Effector memory CD4-positive, alpha-beta T cell (primary cell): ENCODE data around the gene ZNF614.
"Not testable (repeated sequence)": the region's sequence is repeated elsewhere in the genome, so short reads cannot be mapped to it uniquely, and the experiment has no call there.

Source experiments
- DNase-seq, 3 donors: peaks; one replicate each; pipeline ENCODE4 v3.0.0-alpha.2; 2020
- H3K27ac ChIP-seq: 2 replicates; pipeline ENCODE4 v1.7.0; 2013; ENCODE audit warnings: mild to moderate bottlenecking, low read length, moderate library complexity; ENCODE audit not compliant: insufficient read depth, poor library complexity, severe bottlenecking
- H3K27me3 ChIP-seq: replicated peaks from 2 replicates; pipeline ENCODE4 v1.7.0; 2013; ENCODE audit warnings: mild to moderate bottlenecking, low read length; ENCODE audit not compliant: insufficient read depth, control insufficient read depth, poor library complexity, severe bottlenecking
- H3K36me3 ChIP-seq: 2 replicates; pipeline ENCODE4 v1.7.0; 2013; ENCODE audit warnings: mild to moderate bottlenecking, low read length, moderate library complexity; ENCODE audit not compliant: control insufficient read depth, insufficient read depth
- H3K4me1 ChIP-seq: 2 replicates; pipeline ENCODE4 v1.7.0; 2013; ENCODE audit warnings: low read length, mild to moderate bottlenecking; ENCODE audit not compliant: control insufficient read depth, insufficient read depth, poor library complexity, severe bottlenecking
- H3K4me3 ChIP-seq: 2 replicates; pipeline ENCODE4 v1.7.0; 2013; ENCODE audit warnings: low read length, low read depth, mild to moderate bottlenecking; ENCODE audit not compliant: insufficient read depth, poor library complexity, severe bottlenecking
- H3K9me3 ChIP-seq: 2 replicates; pipeline ENCODE4 v1.7.0; 2013; ENCODE audit warnings: mild to moderate bottlenecking, low read length, moderate library complexity; ENCODE audit not compliant: control insufficient read depth

The ZNF614 gene

DNA sequence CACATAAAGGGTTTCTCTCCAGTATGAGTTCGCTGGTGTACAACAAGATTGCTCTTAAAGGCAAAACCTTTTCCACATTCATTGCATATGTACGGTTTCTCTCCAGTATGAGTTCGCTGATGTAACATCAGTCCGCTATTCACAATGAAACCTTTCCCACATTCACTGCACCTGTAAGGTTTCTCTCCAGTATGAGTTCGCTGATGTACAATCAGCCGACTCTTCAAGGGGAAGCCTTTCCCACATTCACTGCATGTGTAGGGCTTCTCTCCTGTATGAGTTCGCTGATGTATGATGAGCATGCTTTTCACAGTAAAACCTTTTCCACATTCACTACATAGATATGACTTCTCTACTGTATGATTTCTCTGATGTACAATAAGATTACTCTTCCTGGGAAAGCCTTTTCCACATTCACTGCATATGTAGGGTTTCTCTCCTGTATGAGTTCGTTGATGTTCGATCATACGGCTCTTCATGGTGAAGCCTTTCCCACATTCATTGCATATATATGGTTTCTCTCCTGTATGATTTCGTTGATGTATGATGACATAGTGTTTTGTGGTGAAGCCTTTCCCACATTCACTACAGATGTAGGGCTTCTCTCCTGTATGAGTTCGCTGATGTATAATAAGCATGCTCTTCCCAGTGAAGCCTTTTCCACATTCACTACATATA, 6.0 kb upstream of the ZNF614 start:
- no peaks in the 10 kb centered on the region for H3K27me3 ChIP-seq
- no peak overlapping the region for H3K27ac ChIP-seq
- no peaks in the 10 kb centered on the region for H3K4me1 ChIP-seq
- H3K36me3 ChIP-seq, result peaks cover 48% of the 10 kb centered on the region
- DNase-seq, result no peak
- H3K4me3 ChIP-seq, result no peak overlapping the region
- peaks cover 55% of the 10 kb centered on the region for H3K9me3 ChIP-seq

DNA sequence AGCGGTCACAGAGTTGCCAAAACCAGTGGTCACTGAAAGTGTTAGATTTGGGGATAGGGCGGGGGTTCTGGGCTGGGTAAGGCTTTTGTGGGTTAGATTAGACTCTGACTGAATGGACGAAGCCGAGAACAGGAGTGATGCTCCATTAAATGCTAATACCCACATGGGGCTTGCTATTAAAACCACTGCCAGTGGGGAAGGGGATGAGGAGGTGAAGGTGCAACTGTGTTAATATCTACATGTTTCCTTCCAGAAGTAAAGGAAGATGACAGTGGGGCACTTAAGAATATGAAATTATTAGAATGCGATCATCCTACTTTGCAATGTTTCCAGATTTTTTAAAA, 573 bp upstream of the ZNF614 start:
- H3K27ac ChIP-seq, result peak overlapping the region; percentile 83
- peaks cover 22% of the 10 kb centered on the region for H3K36me3 ChIP-seq
- no peak for DNase-seq
- H3K4me3 ChIP-seq, result peak overlapping the region; percentile 86
- H3K27me3 ChIP-seq, result no peaks in the 10 kb centered on the region
- peaks cover 18% of the 10 kb centered on the region for H3K9me3 ChIP-seq
- no peaks in the 10 kb centered on the region for H3K4me1 ChIP-seq

DNA sequence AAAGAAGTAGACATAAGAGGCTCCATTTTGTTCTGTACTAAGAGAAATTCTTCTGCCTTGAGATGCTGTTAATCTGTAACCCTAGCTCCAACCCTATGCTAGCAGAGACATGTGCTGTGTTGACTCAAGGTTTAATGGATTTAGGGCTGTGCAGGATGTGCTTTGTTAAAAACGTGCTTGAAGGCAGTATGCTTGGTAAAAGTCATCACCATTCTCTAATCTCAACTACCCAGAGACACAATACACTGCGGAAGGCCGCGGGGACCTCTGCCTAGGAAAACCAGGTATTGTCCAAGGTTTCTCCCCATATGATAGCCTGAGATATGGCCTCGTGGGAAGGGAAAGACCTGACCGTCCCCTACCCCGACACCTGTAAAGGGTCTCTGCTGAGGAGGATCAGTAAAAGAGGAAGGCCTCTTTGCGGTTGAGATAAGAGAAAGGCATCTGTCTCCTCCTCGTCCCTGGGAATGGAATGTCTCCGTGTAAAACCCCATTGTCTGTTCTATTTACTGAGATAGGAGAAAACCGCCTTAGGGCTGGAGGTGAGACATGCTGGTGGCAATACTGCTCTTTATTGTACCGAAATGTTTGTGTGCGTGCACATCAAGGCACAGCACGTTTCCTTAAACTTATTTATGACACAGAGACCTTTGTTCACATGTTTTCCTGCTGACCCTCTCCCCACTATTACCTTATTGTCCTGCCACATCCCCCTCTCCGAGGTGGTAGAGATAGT, 1.8 kb downstream of the ZNF614 start:
- not testable (repeated sequence) for H3K27me3 ChIP-seq, DNase-seq, H3K4me3 ChIP-seq, H3K27ac ChIP-seq, H3K4me1 ChIP-seq, H3K9me3 ChIP-seq
- H3K36me3 ChIP-seq, result peaks cover 37% of the 10 kb centered on the region

DNA sequence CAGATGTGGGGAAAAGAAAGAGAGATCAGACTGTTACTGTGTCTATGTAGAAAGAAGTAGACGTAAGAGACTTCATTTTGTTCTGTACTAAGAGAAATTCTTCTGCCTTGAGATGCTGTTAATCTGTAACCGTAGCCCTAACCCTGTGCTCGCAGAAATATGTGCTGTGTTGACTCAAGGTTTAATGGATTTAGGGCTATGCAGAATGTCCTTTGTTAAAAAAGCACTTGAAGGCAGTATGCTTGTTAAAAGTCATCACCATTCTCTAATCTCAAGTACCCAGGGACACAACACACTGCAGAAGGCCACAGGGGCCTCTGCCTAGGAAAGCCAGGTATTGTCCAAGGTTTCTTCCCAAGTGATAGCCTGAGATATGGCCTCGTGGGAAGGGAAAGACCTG, 3.7 kb downstream of the ZNF614 start:
- Histone ChIP-seq H3K36me3 (peaks cover 56% of the 10 kb centered on the region), H3K9me3 (peaks cover 20% of the 10 kb centered on the region)
- H3K4me3 ChIP-seq, result not testable (repeated sequence)

DNA sequence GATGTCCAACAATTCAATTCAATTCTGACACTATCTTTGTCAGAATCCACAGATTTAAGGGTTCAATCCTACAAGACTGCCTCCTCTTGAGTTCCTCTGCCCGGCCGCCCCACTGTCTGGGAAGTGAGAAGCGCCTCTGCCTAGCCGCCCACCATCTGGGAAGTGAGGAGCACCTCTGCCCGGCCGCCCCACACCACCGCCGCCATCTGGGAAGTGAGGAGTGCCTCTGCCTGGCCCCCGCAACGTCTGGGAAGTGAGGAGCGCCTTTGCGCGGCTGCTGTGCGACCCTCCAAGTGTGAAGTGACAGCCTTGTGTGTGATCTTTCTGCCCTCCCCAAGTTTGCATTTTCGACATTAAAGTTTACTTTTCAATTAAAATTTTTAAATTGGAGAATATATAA, 6.0 kb downstream of the ZNF614 start:
- Histone ChIP-seq H3K27ac (no peak overlapping the region), H3K9me3 (peaks cover 36% of the 10 kb centered on the region), H3K4me3 (no peak overlapping the region), H3K36me3 (peaks cover 79% of the 10 kb centered on the region), H3K27me3 (no peaks in the 10 kb centered on the region), H3K4me1 (no peaks in the 10 kb centered on the region)
- no peak for DNase-seq

More for the DNA sequence above, 3.7 kb downstream of the ZNF614 start:
- DNase-seq, H3K4me1 ChIP-seq, H3K27ac ChIP-seq, H3K27me3 ChIP-seq: not testable (repeated sequence)

DNA sequence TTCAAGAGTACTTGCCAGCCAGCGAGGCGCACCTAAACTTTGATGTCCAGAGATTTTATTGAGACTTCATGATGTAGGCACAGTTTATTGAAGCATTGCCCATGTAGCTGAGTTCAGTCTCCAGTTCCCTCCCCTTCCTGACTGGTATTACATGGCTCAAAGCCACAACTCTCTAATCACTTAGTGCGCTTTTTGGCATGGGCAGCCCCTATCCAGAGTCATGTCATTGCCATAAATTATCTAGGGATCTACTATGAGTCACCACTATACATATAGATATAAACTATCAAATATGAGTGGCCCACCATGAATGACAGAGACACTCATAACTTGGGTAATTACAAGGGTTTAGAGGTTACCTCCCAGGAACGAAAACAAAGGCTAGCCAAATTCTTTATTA, 7.7 kb downstream of the ZNF614 start:
- no peak for DNase-seq
- Histone ChIP-seq H3K4me1 (no peaks in the 10 kb centered on the region), H3K4me3 (no peak overlapping the region), H3K36me3 (peaks cover 88% of the 10 kb centered on the region), H3K27me3 (no peaks in the 10 kb centered on the region), H3K9me3 (peaks cover 53% of the 10 kb centered on the region), H3K27ac (no peak overlapping the region)

DNA sequence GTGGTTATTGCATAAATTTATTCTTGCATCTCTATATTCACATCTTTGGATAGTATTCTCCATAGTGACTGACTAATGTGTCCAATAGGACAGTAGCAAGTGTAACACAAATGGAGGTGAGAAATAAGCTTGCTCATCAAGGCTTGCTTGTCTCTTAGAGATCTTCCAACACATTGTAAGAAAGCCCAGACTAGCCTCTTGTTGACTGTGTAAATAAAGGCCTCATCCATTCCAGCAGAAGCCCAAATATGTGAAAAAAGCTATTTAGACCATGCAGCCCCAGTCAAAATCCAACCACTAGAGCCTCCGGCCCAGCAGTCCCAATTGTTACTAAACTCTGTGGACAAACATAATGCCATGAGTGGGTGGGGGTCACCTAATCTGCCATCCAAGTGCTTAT, 17.5 kb downstream of the ZNF614 start:
- H3K9me3 ChIP-seq, result peaks cover 14% of the 10 kb centered on the region
- no peak overlapping the region for H3K4me3 ChIP-seq
- no peak for DNase-seq
- peaks cover 5% of the 10 kb centered on the region for H3K4me1 ChIP-seq
- H3K27me3 ChIP-seq, result no peaks in the 10 kb centered on the region
- peaks cover under 1% of the 10 kb centered on the region for H3K36me3 ChIP-seq
- H3K27ac ChIP-seq, result no peak overlapping the region

DNA sequence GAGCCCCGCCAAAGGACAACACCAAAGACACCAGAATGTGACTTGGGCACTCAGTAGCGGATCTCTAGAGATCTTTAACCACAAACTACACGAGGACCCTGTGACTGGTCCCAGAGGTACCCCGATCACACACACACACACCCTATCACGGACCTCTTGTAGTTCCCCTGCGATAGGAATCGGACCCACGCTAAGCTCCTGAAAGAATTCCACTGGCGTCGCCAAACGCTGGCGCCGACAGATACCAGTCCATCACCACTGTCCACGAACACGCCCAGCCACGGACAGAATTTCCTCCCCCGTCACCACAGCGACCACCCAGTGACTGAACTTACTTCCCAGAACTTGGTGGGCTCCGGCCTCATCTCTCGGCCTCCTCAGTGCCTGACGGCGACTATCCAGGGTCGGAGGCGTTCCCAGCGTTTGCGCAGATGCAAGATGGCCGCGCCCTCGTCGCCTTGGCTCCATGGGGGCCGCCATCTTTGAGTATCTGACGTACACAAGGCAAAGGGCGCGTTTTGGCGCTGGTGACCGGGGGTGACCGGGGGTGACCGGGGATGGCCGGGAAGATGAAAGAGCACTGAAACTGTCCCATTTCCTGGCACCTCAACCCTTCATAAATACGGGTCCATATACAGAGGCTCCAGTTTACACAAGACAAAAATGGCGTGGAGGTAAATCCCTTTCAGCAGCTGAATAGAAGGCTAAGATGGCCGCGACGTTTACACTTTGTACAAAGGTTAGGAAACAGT, 20.2 kb downstream of the ZNF614 start, which contains the start of gene ZNF615:
ZNF615 (minus strand) TSS at position 406 of the 752 bp plus-strand sequence. CDS start 4,500 bp downstream, outside the sequence.
- H3K4me1 ChIP-seq, result peaks cover 5% of the 10 kb centered on the region
- peaks cover 10% of the 10 kb centered on the region for H3K9me3 ChIP-seq
- peaks cover 18% of the 10 kb centered on the region for H3K36me3 ChIP-seq
- peak within 1 kb of the TSS; percentile 81 for H3K27ac ChIP-seq
- H3K4me3 ChIP-seq, result peak within 1 kb of the TSS; percentile 91
- peak; percentile 62 to 76 (median 68) for DNase-seq
- no peaks in the 10 kb centered on the region for H3K27me3 ChIP-seq

DNA sequence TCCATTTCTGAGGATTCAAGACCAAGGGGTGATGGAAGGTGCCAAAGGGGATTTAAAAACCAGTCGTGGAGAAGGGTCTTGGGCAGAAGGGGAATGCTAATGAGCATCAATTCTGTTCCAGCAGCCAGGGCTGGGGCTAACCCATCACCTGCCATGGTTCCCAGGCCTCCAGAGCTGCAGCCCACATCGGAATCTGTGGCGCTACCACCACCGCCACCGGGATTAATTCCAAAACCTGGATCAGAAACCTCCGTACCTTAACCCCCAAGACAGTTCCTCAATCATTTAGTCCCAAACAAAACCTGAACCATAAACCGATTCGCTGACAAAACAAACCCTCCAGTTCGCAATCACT, 20.8 kb downstream of the ZNF614 start:
- Histone ChIP-seq H3K4me3 (peak overlapping the region; percentile 91), H3K27ac (no peak overlapping the region), H3K9me3 (peaks cover 12% of the 10 kb centered on the region), H3K36me3 (peaks cover 20% of the 10 kb centered on the region), H3K27me3 (no peaks in the 10 kb centered on the region), H3K4me1 (peaks cover 5% of the 10 kb centered on the region)
- no peak for DNase-seq
